Activated naive CD8-positive, alpha-beta T cell treated with anti-CD3 and anti-CD28 coated beads for 36 hours (primary cell): Measurements from ENCODE around the gene MINK1. TPM values are rescaled to one million over a fixed set of nuclear protein-coding genes. Genes with fewer than 3 reads are reported as not detected.

Experiments used
- DNase-seq: peaks from one replicate; pipeline ENCODE4 v3.0.0; 2021
- H3K27ac Mint-ChIP-seq: one replicate; pipeline ENCODE4 v1.8.0; 2022; ENCODE audit warnings: mild to moderate bottlenecking, moderate library complexity, mixed read lengths
- H3K27me3 Mint-ChIP-seq: one replicate; pipeline ENCODE4 v1.8.0; 2022; ENCODE audit warnings: mild to moderate bottlenecking, mixed read lengths
- H3K36me3 Mint-ChIP-seq: one replicate; pipeline ENCODE4 v1.8.0; 2021; ENCODE audit warnings: mild to moderate bottlenecking, mixed read lengths
- H3K4me1 Mint-ChIP-seq: one replicate; pipeline ENCODE4 v1.8.0; 2021; ENCODE audit warnings: mixed read lengths
- H3K4me3 Mint-ChIP-seq: one replicate; pipeline ENCODE4 v1.8.0; 2022; ENCODE audit warnings: mild to moderate bottlenecking, moderate library complexity, mixed read lengths
- H3K9me3 Mint-ChIP-seq: one replicate; pipeline ENCODE4 v1.8.0; 2022; ENCODE audit warnings: mixed read lengths
- total RNA-seq, 2 experiments: library from RNA; stranded (reverse); gene quantifications; one replicate each; pipeline ENCODE4 v1.2.3, GENCODE V29; 2021

The MINK1 gene
- 10 to 100 TPM; 34.7 to 37.7 TPM for total RNA-seq

- Mint-ChIP-seq H3K27ac (peak within 1 kb of the TSS; percentile 91), H3K4me3 (peak within 1 kb of the TSS; percentile 92), H3K9me3 (no peaks in the 10 kb centered on the region), H3K27me3 (no peaks in the 10 kb centered on the region), H3K36me3 (no peaks in the 10 kb centered on the region), H3K4me1 (peaks cover 30% of the 10 kb centered on the region)
- DNase-seq = peak; percentile 92
These were observed at the start of gene MINK1 for GRCh38 chr17:4833178-4833940. TSS of gene MINK1 (plus strand) at chr17:4833340. CDS start at chr17:4833584, 244 bp downstream.

GRCh38 chr17:4785311-4786105 is 47.6 kb upstream of the MINK1 start:
- H3K4me1 Mint-ChIP-seq = peaks cover 17% of the 10 kb centered on the region
- H3K36me3 Mint-ChIP-seq = no peaks in the 10 kb centered on the region
- H3K4me3 Mint-ChIP-seq = no peak overlapping the region
- H3K9me3 Mint-ChIP-seq = no peaks in the 10 kb centered on the region
- H3K27ac Mint-ChIP-seq = no peak overlapping the region
- H3K27me3 Mint-ChIP-seq = peaks cover 80% of the 10 kb centered on the region
- no peak for DNase-seq

GRCh38 chr17:4786106-4786511 is 47.0 kb upstream of the MINK1 start, which contains the start of gene VMO1:
TSS of gene VMO1 (minus strand) at chr17:4786364. CDS start at chr17:4786352, 12 bp downstream.
- no peak for DNase-seq
- Mint-ChIP-seq H3K9me3 (no peaks in the 10 kb centered on the region), H3K36me3 (no peaks in the 10 kb centered on the region), H3K4me1 (peaks cover 21% of the 10 kb centered on the region), H3K27me3 (peaks cover 77% of the 10 kb centered on the region), H3K27ac (no peak within 1 kb of the TSS), H3K4me3 (no peak within 1 kb of the TSS)

GRCh38 chr17:4786516-4786915 is 46.6 kb upstream of the MINK1 start:
- peaks cover 21% of the 10 kb centered on the region for H3K4me1 Mint-ChIP-seq
- no peak overlapping the region for H3K4me3 Mint-ChIP-seq
- H3K9me3 Mint-ChIP-seq = no peaks in the 10 kb centered on the region
- DNase-seq = no peak
- H3K36me3 Mint-ChIP-seq = no peaks in the 10 kb centered on the region
- H3K27me3 Mint-ChIP-seq = peaks cover 77% of the 10 kb centered on the region
- no peak overlapping the region for H3K27ac Mint-ChIP-seq

- peaks cover 21% of the 10 kb centered on the region for H3K4me1 Mint-ChIP-seq
- H3K27me3 Mint-ChIP-seq = peaks cover 67% of the 10 kb centered on the region
- H3K36me3 Mint-ChIP-seq = no peaks in the 10 kb centered on the region
- no peak overlapping the region for H3K4me3 Mint-ChIP-seq
- H3K27ac Mint-ChIP-seq = no peak overlapping the region
- no peaks in the 10 kb centered on the region for H3K9me3 Mint-ChIP-seq
- no peak for DNase-seq
These were observed 44.9 kb upstream of the MINK1 start for GRCh38 chr17:4788159-4788806.

- H3K4me1 Mint-ChIP-seq = peaks cover 21% of the 10 kb centered on the region
- H3K27me3 Mint-ChIP-seq = peaks cover 60% of the 10 kb centered on the region
- DNase-seq = no peak
- H3K27ac Mint-ChIP-seq = no peak within 1 kb of the TSS
- H3K36me3 Mint-ChIP-seq = no peaks in the 10 kb centered on the region
- no peaks in the 10 kb centered on the region for H3K9me3 Mint-ChIP-seq
- peak within 1 kb of the TSS; percentile 80 for H3K4me3 Mint-ChIP-seq
These were observed 44.1 kb upstream of the MINK1 start, which contains the start of gene GLTPD2 for GRCh38 chr17:4788807-4789700. TSS of gene GLTPD2 (plus strand) at chr17:4788964. CDS start at chr17:4789012, 48 bp downstream.

- peaks cover 54% of the 10 kb centered on the region for H3K27me3 Mint-ChIP-seq
- H3K9me3 Mint-ChIP-seq = no peaks in the 10 kb centered on the region
- H3K36me3 Mint-ChIP-seq = no peaks in the 10 kb centered on the region
- peaks cover 21% of the 10 kb centered on the region for H3K4me1 Mint-ChIP-seq
- no peak overlapping the region for H3K27ac Mint-ChIP-seq
- peak overlapping the region; percentile 80 for H3K4me3 Mint-ChIP-seq
- DNase-seq = no peak
These were observed 43.5 kb upstream of the MINK1 start for GRCh38 chr17:4789701-4789950.

- no peaks in the 10 kb centered on the region for H3K9me3 Mint-ChIP-seq
- H3K27ac Mint-ChIP-seq = peak overlapping the region; percentile 75
- peak; percentile 89 for DNase-seq
- no peaks in the 10 kb centered on the region for H3K36me3 Mint-ChIP-seq
- H3K4me1 Mint-ChIP-seq = peaks cover 21% of the 10 kb centered on the region
- H3K4me3 Mint-ChIP-seq = peak overlapping the region; percentile 64
- H3K27me3 Mint-ChIP-seq = peaks cover 49% of the 10 kb centered on the region
These were observed 43.0 kb upstream of the MINK1 start for GRCh38 chr17:4789951-4790704.

- Mint-ChIP-seq H3K4me3 (peak overlapping the region; percentile 64), H3K9me3 (no peaks in the 10 kb centered on the region), H3K36me3 (no peaks in the 10 kb centered on the region), H3K4me1 (peaks cover 17% of the 10 kb centered on the region), H3K27me3 (peaks cover 43% of the 10 kb centered on the region), H3K27ac (peak overlapping the region; percentile 75)
- DNase-seq = no peak
These were observed 42.4 kb upstream of the MINK1 start for GRCh38 chr17:4790705-4791088.

- H3K36me3 Mint-ChIP-seq = peaks cover 9% of the 10 kb centered on the region
These were observed 38.0 kb upstream of the MINK1 start for GRCh38 chr17:4795168-4795567.

GRCh38 chr17:4796552-4796920 is 36.6 kb upstream of the MINK1 start:
- peak; percentile 48 for DNase-seq
- Mint-ChIP-seq H3K4me3 (peak overlapping the region; percentile 100), H3K4me1 (peaks cover 22% of the 10 kb centered on the region), H3K27me3 (peaks cover 5% of the 10 kb centered on the region), H3K9me3 (no peaks in the 10 kb centered on the region), H3K27ac (peak overlapping the region; percentile 98), H3K36me3 (peaks cover 15% of the 10 kb centered on the region)

More at GRCh38 chr17:4795168-4795567, 38.0 kb upstream of the MINK1 start:
- Mint-ChIP-seq H3K27me3 (peaks cover 5% of the 10 kb centered on the region), H3K27ac (no peak overlapping the region), H3K9me3 (no peaks in the 10 kb centered on the region), H3K4me3 (peak overlapping the region; percentile 100), H3K4me1 (peaks cover 16% of the 10 kb centered on the region)
- no peak for DNase-seq

- Mint-ChIP-seq H3K4me3 (no peak overlapping the region), H3K36me3 (peaks cover 15% of the 10 kb centered on the region), H3K27me3 (no peaks in the 10 kb centered on the region), H3K4me1 (peaks cover 22% of the 10 kb centered on the region), H3K9me3 (no peaks in the 10 kb centered on the region), H3K27ac (peak overlapping the region; percentile 12)
- no peak for DNase-seq
These were observed 32.5 kb upstream of the MINK1 start for GRCh38 chr17:4800462-4801196.

GRCh38 chr17:4802228-4802627 is 30.9 kb upstream of the MINK1 start, which contains the start of gene C17orf114:
TSS of gene C17orf114 (minus strand) at chr17:4802328.
- Mint-ChIP-seq H3K36me3 (peaks cover 7% of the 10 kb centered on the region), H3K9me3 (no peaks in the 10 kb centered on the region), H3K27ac (no peak within 1 kb of the TSS), H3K4me3 (no peak within 1 kb of the TSS), H3K27me3 (no peaks in the 10 kb centered on the region), H3K4me1 (peaks cover 17% of the 10 kb centered on the region)
- no peak for DNase-seq
